WTC11 (cell line): ENCODE measurements around the gene SHROOM3. TPM values are rescaled to one million over a fixed set of nuclear protein-coding genes. Genes with fewer than 3 reads are reported as not detected.

Experiments used
- ATAC-seq: fragments of 200-7000 bp; cut with Tn5 transposase; 2 replicates; pipeline ENCODE4 v1.10.0; 2021; ENCODE audit warnings: mild to moderate bottlenecking, moderate library complexity
- CTCF ChIA-PET: fragments of 300-600 bp; sonication (Branson Sonifier 250); formaldehyde crosslinking; loops from one replicate; lab custom pipeline; 2021; ENCODE audit warnings: antibody characterized with exemption; lab: Charles Lee
- POLR2A ChIA-PET: fragments of 350-600 bp; sonication (Branson Sonifier 250); formaldehyde crosslinking; loops from one replicate; lab custom pipeline; 2021; ENCODE audit warnings: antibody characterized with exemption; lab: Charles Lee
- DNase-seq: peaks from one replicate; pipeline ENCODE4 v3.0.0; 2021; ENCODE audit warnings: low spot score
- H3K27ac Mint-ChIP-seq: 2 replicates; pipeline ENCODE4 v1.8.0; 2021; ENCODE audit warnings: mixed read lengths
- H3K27me3 Mint-ChIP-seq: 2 replicates; pipeline ENCODE4 v1.8.0; 2021; ENCODE audit warnings: low read depth, mild to moderate bottlenecking, moderate library complexity, mixed read lengths
- H3K36me3 Mint-ChIP-seq: 2 replicates; pipeline ENCODE4 v1.8.0; 2021; ENCODE audit warnings: mixed read lengths
- H3K4me1 Mint-ChIP-seq: 2 replicates; pipeline ENCODE4 v1.8.0; 2022; ENCODE audit warnings: mixed read lengths
- H3K4me3 Mint-ChIP-seq: 2 replicates; pipeline ENCODE4 v1.8.0; 2021; ENCODE audit warnings: mild to moderate bottlenecking, moderate library complexity, mixed read lengths
- H3K9me3 Mint-ChIP-seq: 2 replicates; pipeline ENCODE4 v1.8.0; 2021; ENCODE audit warnings: mixed read lengths
- CBFB ChIP-seq: sonication (generic); formaldehyde crosslinking; IDR thresholded peaks from 2 replicates; pipeline ENCODE4 v1.8.1; 2022; ENCODE audit warnings: mild to moderate bottlenecking, low read depth, missing genetic modification reagents
- ELF4 ChIP-seq: sonication (generic); formaldehyde crosslinking; IDR thresholded peaks from 2 replicates; pipeline ENCODE4 v1.8.1; 2022; ENCODE audit warnings: low read depth, mild to moderate bottlenecking, moderate library complexity, missing genetic modification reagents
- ESRRA ChIP-seq: sonication (generic); formaldehyde crosslinking; IDR thresholded peaks from 2 replicates; pipeline ENCODE4 v1.8.1; 2022; ENCODE audit warnings: mild to moderate bottlenecking, missing genetic modification reagents, borderline replicate concordance
- ETV6 ChIP-seq: sonication (generic); formaldehyde crosslinking; IDR thresholded peaks from 2 replicates; pipeline ENCODE4 v1.8.1; 2022; ENCODE audit warnings: mild to moderate bottlenecking, missing genetic modification reagents
- GTF2I ChIP-seq: fragments of 250-450 bp; sonication (Bioruptor Pico); conservative IDR thresholded peaks from 2 replicates; pipeline ENCODE4 v1.4.0; 2021; ENCODE audit warnings: mild to moderate bottlenecking
- IRF2 ChIP-seq: sonication (generic); formaldehyde crosslinking; IDR thresholded peaks from 2 replicates; pipeline ENCODE4 v1.8.0; 2022; ENCODE audit warnings: low read depth, missing genetic modification reagents, borderline replicate concordance
- JUN ChIP-seq: sonication (generic); formaldehyde crosslinking; IDR thresholded peaks from 2 replicates; pipeline ENCODE4 v1.8.0; 2023; ENCODE audit warnings: mild to moderate bottlenecking, missing genetic modification reagents
- NFYB ChIP-seq: sonication (generic); formaldehyde crosslinking; conservative IDR thresholded peaks from 2 replicates; pipeline ENCODE4 v1.8.0; 2022; ENCODE audit warnings: low read depth, missing genetic modification reagents
- SMAD4 ChIP-seq: sonication (generic); formaldehyde crosslinking; IDR thresholded peaks from 2 replicates; pipeline ENCODE4 v1.8.0; 2022; ENCODE audit warnings: mild to moderate bottlenecking, missing genetic modification reagents
- ZNF138 ChIP-seq: sonication (generic); formaldehyde crosslinking; conservative IDR thresholded peaks from 2 replicates; pipeline ENCODE4 v1.8.1; 2022; ENCODE audit warnings: mild to moderate bottlenecking, moderate library complexity, missing genetic modification reagents
- ZNF219 ChIP-seq: sonication (generic); formaldehyde crosslinking; IDR thresholded peaks from 2 replicates; pipeline ENCODE4 v1.8.0; 2023; ENCODE audit warnings: missing genetic modification reagents, mild to moderate bottlenecking, borderline replicate concordance
- ZNF232 ChIP-seq: sonication (generic); formaldehyde crosslinking; IDR thresholded peaks from 2 replicates; pipeline ENCODE4 v1.8.0; 2022; ENCODE audit warnings: mild to moderate bottlenecking, missing genetic modification reagents
- ZNF416 ChIP-seq: fragments of 250-450 bp; sonication (Bioruptor Pico); IDR thresholded peaks from 2 replicates; pipeline ENCODE4 v1.9.0; 2021; ENCODE audit warnings: mild to moderate bottlenecking, inconsistent platforms
- total RNA-seq: library from RNA; stranded (reverse); gene quantifications from 3 replicates; pipeline ENCODE4 v1.2.3, GENCODE V29; 2021
- TF ChIP-seq, protein P1 (sequence below): sonication (generic); formaldehyde crosslinking; IDR thresholded peaks from 2 replicates; pipeline ENCODE4 v1.8.1; 2023; ENCODE audit warnings: mild to moderate bottlenecking, moderate library complexity, missing genetic modification reagents
- TF ChIP-seq, protein P2 (sequence below): fragments of 250-450 bp; sonication (Bioruptor Pico); IDR thresholded peaks from 2 replicates; pipeline ENCODE4 v1.9.0; 2021; ENCODE audit warnings: mild to moderate bottlenecking
- TF ChIP-seq, protein P3 (sequence below): sonication (generic); formaldehyde crosslinking; IDR thresholded peaks from 2 replicates; pipeline ENCODE4 v1.8.0; 2022; ENCODE audit warnings: missing genetic modification reagents
- TF ChIP-seq, protein P4 (sequence below): sonication (generic); formaldehyde crosslinking; IDR thresholded peaks from 2 replicates; pipeline ENCODE4 v1.8.0; 2023; ENCODE audit warnings: mild to moderate bottlenecking, missing genetic modification reagents
- TF ChIP-seq, protein P5 (sequence below): sonication (generic); formaldehyde crosslinking; IDR thresholded peaks from 2 replicates; pipeline ENCODE4 v1.8.1; 2022; ENCODE audit warnings: missing genetic modification reagents, borderline replicate concordance
- TF ChIP-seq, protein P6 (sequence below): sonication (generic); formaldehyde crosslinking; conservative IDR thresholded peaks from 2 replicates; pipeline ENCODE4 v1.8.1; 2022; ENCODE audit warnings: mild to moderate bottlenecking, missing genetic modification reagents
- TF ChIP-seq, protein P7 (sequence below): sonication (generic); formaldehyde crosslinking; IDR thresholded peaks from 2 replicates; pipeline ENCODE4 v1.8.1; 2023; ENCODE audit warnings: mild to moderate bottlenecking, missing genetic modification reagents, borderline replicate concordance

The SHROOM3 gene
- total RNA-seq, 1 experiment from 2014 or later, result 71.9 TPM

DNA sequence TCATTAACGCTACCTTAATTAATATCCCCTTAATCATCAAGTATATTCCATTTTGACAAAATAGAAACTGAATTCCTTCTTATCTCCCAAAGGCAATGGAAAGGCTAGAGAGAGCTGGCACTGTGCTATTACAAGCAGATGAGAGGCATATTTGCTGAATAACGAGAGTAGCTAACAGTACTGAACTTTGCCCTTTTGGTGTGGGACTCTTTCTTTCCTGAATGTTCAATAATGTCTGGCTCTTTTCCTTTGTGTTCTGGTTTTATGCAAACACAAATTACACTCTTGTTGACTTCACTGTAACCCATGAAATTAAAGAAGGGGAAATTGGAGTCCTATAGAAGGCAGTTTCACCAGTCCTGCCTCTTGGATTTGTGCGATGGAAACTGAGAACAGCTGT lies 63.5 kb downstream of the SHROOM3 start:
- H3K27me3 Mint-ChIP-seq, result no peaks in the 10 kb centered on the region
- H3K4me3 Mint-ChIP-seq, result no peak overlapping the region
- ATAC-seq (no peak), DNase-seq (no peak)
- ChIA-PET CTCF (interaction anchor here (7.7 kb wide), 1 partner anchor 66 kb away, joined by 179 read pairs; the partner anchor contains the start of gene SHROOM3), POLR2A (no interaction called here)
- TF ChIP-seq JUN, result no peak
- TF ChIP-seq, protein P1, sequence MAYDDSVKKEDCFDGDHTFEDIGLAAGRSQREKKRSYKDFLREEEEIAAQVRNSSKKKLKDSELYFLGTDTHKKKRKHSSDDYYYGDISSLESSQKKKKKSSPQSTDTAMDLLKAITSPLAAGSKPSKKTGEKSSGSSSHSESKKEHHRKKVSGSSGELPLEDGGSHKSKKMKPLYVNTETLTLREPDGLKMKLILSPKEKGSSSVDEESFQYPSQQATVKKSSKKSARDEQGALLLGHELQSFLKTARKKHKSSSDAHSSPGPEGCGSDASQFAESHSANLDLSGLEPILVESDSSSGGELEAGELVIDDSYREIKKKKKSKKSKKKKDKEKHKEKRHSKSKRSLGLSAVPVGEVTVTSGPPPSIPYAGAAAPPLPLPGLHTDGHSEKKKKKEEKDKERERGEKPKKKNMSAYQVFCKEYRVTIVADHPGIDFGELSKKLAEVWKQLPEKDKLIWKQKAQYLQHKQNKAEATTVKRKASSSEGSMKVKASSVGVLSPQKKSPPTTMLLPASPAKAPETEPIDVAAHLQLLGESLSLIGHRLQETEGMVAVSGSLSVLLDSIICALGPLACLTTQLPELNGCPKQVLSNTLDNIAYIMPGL (CRISPR knock-in tag), result no peak
- no peak for TF ChIP-seq ZNF219 (CRISPR knock-in tag)
- TF ChIP-seq ETV6 (CRISPR knock-in tag), result no peak
- no peak for TF ChIP-seq ZNF232
- TF ChIP-seq ZNF138 (CRISPR knock-in tag), result no peak
- no peak for TF ChIP-seq IRF2 (CRISPR knock-in tag)
- H3K4me1 Mint-ChIP-seq, result no peaks in the 10 kb centered on the region
- H3K36me3 Mint-ChIP-seq, result no peaks in the 10 kb centered on the region
- no peak overlapping the region for H3K27ac Mint-ChIP-seq
- H3K9me3 Mint-ChIP-seq, result no peaks in the 10 kb centered on the region

DNA sequence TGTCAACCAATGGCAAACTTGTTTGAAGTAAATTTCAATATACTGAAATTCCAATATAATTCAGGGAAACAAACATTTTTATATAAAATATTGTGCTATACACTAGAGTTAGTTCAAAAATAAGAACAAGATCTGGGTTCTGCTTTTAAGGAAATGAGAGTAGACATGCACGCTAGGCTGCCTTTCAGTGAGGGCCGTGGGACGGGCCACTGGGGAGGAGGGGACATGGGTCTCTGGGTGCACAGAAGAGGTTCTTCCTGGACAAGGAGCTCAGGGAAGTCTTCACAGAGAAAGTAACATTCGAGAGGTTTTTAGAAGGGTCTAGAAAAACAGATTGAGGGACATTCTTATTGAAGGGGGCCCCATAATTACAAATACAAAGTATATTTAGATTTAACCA lies 64.4 kb downstream of the SHROOM3 start:
- POLR2A ChIA-PET, result no interaction called here
- Mint-ChIP-seq H3K27ac (no peak overlapping the region), H3K27me3 (no peaks in the 10 kb centered on the region)
- TF ChIP-seq CBFB (CRISPR knock-in tag), result no peak
- no peak for TF ChIP-seq SMAD4 (CRISPR knock-in tag)
- no peak for TF ChIP-seq ZNF416 (CRISPR knock-in tag)
- no peak for TF ChIP-seq GTF2I (CRISPR knock-in tag)
- TF ChIP-seq, protein P2, sequence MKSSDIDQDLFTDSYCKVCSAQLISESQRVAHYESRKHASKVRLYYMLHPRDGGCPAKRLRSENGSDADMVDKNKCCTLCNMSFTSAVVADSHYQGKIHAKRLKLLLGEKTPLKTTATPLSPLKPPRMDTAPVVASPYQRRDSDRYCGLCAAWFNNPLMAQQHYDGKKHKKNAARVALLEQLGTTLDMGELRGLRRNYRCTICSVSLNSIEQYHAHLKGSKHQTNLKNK (CRISPR knock-in tag), result no peak
- TF ChIP-seq, protein P3, sequence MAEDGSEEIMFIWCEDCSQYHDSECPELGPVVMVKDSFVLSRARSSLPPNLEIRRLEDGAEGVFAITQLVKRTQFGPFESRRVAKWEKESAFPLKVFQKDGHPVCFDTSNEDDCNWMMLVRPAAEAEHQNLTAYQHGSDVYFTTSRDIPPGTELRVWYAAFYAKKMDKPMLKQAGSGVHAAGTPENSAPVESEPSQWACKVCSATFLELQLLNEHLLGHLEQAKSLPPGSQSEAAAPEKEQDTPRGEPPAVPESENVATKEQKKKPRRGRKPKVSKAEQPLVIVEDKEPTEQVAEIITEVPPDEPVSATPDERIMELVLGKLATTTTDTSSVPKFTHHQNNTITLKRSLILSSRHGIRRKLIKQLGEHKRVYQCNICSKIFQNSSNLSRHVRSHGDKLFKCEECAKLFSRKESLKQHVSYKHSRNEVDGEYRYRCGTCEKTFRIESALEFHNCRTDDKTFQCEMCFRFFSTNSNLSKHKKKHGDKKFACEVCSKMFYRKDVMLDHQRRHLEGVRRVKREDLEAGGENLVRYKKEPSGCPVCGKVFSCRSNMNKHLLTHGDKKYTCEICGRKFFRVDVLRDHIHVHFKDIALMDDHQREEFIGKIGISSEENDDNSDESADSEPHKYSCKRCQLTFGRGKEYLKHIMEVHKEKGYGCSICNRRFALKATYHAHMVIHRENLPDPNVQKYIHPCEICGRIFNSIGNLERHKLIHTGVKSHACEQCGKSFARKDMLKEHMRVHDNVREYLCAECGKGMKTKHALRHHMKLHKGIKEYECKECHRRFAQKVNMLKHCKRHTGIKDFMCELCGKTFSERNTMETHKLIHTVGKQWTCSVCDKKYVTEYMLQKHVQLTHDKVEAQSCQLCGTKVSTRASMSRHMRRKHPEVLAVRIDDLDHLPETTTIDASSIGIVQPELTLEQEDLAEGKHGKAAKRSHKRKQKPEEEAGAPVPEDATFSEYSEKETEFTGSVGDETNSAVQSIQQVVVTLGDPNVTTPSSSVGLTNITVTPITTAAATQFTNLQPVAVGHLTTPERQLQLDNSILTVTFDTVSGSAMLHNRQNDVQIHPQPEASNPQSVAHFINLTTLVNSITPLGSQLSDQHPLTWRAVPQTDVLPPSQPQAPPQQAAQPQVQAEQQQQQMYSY, result no peak
- no peak for TF ChIP-seq ESRRA
- TF ChIP-seq NFYB (CRISPR knock-in tag), result no peak
- TF ChIP-seq, protein P4, sequence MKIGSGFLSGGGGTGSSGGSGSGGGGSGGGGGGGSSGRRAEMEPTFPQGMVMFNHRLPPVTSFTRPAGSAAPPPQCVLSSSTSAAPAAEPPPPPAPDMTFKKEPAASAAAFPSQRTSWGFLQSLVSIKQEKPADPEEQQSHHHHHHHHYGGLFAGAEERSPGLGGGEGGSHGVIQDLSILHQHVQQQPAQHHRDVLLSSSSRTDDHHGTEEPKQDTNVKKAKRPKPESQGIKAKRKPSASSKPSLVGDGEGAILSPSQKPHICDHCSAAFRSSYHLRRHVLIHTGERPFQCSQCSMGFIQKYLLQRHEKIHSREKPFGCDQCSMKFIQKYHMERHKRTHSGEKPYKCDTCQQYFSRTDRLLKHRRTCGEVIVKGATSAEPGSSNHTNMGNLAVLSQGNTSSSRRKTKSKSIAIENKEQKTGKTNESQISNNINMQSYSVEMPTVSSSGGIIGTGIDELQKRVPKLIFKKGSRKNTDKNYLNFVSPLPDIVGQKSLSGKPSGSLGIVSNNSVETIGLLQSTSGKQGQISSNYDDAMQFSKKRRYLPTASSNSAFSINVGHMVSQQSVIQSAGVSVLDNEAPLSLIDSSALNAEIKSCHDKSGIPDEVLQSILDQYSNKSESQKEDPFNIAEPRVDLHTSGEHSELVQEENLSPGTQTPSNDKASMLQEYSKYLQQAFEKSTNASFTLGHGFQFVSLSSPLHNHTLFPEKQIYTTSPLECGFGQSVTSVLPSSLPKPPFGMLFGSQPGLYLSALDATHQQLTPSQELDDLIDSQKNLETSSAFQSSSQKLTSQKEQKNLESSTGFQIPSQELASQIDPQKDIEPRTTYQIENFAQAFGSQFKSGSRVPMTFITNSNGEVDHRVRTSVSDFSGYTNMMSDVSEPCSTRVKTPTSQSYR (CRISPR knock-in tag), result no peak
- TF ChIP-seq ZNF219 (CRISPR knock-in tag), result no peak
- TF ChIP-seq ELF4 (CRISPR knock-in tag), result no peak
- TF ChIP-seq, protein P5, sequence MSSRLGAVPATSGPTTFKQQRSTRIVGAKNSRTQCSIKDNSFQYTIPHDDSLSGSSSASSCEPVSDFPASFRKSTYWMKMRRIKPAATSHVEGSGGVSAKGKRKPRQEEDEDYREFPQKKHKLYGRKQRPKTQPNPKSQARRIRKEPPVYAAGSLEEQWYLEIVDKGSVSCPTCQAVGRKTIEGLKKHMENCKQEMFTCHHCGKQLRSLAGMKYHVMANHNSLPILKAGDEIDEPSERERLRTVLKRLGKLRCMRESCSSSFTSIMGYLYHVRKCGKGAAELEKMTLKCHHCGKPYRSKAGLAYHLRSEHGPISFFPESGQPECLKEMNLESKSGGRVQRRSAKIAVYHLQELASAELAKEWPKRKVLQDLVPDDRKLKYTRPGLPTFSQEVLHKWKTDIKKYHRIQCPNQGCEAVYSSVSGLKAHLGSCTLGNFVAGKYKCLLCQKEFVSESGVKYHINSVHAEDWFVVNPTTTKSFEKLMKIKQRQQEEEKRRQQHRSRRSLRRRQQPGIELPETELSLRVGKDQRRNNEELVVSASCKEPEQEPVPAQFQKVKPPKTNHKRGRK, result no peak
- TF ChIP-seq, protein P6, sequence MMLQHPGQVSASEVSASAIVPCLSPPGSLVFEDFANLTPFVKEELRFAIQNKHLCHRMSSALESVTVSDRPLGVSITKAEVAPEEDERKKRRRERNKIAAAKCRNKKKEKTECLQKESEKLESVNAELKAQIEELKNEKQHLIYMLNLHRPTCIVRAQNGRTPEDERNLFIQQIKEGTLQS, result no peak
- TF ChIP-seq, protein P7, sequence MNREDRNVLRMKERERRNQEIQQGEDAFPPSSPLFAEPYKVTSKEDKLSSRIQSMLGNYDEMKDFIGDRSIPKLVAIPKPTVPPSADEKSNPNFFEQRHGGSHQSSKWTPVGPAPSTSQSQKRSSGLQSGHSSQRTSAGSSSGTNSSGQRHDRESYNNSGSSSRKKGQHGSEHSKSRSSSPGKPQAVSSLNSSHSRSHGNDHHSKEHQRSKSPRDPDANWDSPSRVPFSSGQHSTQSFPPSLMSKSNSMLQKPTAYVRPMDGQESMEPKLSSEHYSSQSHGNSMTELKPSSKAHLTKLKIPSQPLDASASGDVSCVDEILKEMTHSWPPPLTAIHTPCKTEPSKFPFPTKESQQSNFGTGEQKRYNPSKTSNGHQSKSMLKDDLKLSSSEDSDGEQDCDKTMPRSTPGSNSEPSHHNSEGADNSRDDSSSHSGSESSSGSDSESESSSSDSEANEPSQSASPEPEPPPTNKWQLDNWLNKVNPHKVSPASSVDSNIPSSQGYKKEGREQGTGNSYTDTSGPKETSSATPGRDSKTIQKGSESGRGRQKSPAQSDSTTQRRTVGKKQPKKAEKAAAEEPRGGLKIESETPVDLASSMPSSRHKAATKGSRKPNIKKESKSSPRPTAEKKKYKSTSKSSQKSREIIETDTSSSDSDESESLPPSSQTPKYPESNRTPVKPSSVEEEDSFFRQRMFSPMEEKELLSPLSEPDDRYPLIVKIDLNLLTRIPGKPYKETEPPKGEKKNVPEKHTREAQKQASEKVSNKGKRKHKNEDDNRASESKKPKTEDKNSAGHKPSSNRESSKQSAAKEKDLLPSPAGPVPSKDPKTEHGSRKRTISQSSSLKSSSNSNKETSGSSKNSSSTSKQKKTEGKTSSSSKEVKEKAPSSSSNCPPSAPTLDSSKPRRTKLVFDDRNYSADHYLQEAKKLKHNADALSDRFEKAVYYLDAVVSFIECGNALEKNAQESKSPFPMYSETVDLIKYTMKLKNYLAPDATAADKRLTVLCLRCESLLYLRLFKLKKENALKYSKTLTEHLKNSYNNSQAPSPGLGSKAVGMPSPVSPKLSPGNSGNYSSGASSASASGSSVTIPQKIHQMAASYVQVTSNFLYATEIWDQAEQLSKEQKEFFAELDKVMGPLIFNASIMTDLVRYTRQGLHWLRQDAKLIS (CRISPR knock-in tag), result no peak

More for the DNA sequence above, 64.4 kb downstream of the SHROOM3 start:
- ATAC-seq (no peak), DNase-seq (no peak)
- Mint-ChIP-seq H3K36me3 (no peaks in the 10 kb centered on the region), H3K4me1 (no peaks in the 10 kb centered on the region), H3K4me3 (no peak overlapping the region), H3K9me3 (no peaks in the 10 kb centered on the region)
- CTCF ChIA-PET, result interaction anchor here (7.7 kb wide), 1 partner anchor 67 kb away, joined by 179 read pairs; the partner anchor contains the start of gene SHROOM3
